ENCODE data around the gene AREG.

Gene AREG

GRCh38 chr4:74414149-74414809, 30.7 kb upstream of the AREG start:
- no peak overlapping the region for H3K4me3 ChIP-seq (ENCODE audit: low read depth, low read length)
- DNase-seq (ENCODE audit: low read depth) = no peak
- TF ChIP-seq MAX (IDR thresholded peaks at IDR 0.05; ENCODE audit: low read depth, low read length) = no peak
- TF ChIP-seq POLR2A (IDR thresholded peaks at IDR 0.05; ENCODE audit: extremely low read depth, insufficient read length) = no peak
- no peak for TF ChIP-seq CTCF (IDR thresholded peaks at IDR 0.05; ENCODE audit: low read depth, low read length)

GRCh38 chr4:74415602-74416300, 29.2 kb upstream of the AREG start:
- DNase-seq (ENCODE audit: low read depth) = no peak
- TF ChIP-seq CTCF (IDR thresholded peaks at IDR 0.05; ENCODE audit: low read depth, low read length) (no peak), POLR2A (IDR thresholded peaks at IDR 0.05; ENCODE audit: extremely low read depth, insufficient read length) (no peak), MAX (IDR thresholded peaks at IDR 0.05; ENCODE audit: low read depth, low read length) (no peak), MYC (IDR thresholded peaks at IDR 0.05; ENCODE audit: low read depth, low read length) (no peak)
- no peak overlapping the region for H3K4me3 ChIP-seq (ENCODE audit: low read depth, low read length)

GRCh38 chr4:74418063-74418670, 26.8 kb upstream of the AREG start:
- TF ChIP-seq MYC (IDR thresholded peaks at IDR 0.05; ENCODE audit: low read depth, low read length) = no peak
- no peak overlapping the region for H3K4me3 ChIP-seq (ENCODE audit: low read depth, low read length)
- no peak for DNase-seq (ENCODE audit: low read depth)

GRCh38 chr4:74420863-74421262, 24.1 kb upstream of the AREG start:
- no peak for DNase-seq (ENCODE audit: low read depth)
- no peak overlapping the region for H3K4me3 ChIP-seq (ENCODE audit: low read depth, low read length)
- TF ChIP-seq MAX (IDR thresholded peaks at IDR 0.05; ENCODE audit: low read depth, low read length) = no peak
- no peak for TF ChIP-seq MYC (IDR thresholded peaks at IDR 0.05; ENCODE audit: low read depth, low read length)
- TF ChIP-seq CTCF (IDR thresholded peaks at IDR 0.05; ENCODE audit: low read depth, low read length) = no peak

GRCh38 chr4:74423104-74423503, 21.8 kb upstream of the AREG start:
- TF ChIP-seq MAX (IDR thresholded peaks at IDR 0.05; ENCODE audit: low read depth, low read length) (no peak), MYC (IDR thresholded peaks at IDR 0.05; ENCODE audit: low read depth, low read length) (no peak), CTCF (IDR thresholded peaks at IDR 0.05; ENCODE audit: low read depth, low read length) (no peak), POLR2A (IDR thresholded peaks at IDR 0.05; ENCODE audit: extremely low read depth, insufficient read length) (no peak)
- DNase-seq (ENCODE audit: low read depth) = no peak
- no peak overlapping the region for H3K4me3 ChIP-seq (ENCODE audit: low read depth, low read length)

GRCh38 chr4:74424111-74424510, 20.8 kb upstream of the AREG start:
- DNase-seq (ENCODE audit: low read depth) = no peak
- H3K4me3 ChIP-seq (ENCODE audit: low read depth, low read length) = no peak overlapping the region
- TF ChIP-seq POLR2A (IDR thresholded peaks at IDR 0.05; ENCODE audit: extremely low read depth, insufficient read length) (no peak), MYC (IDR thresholded peaks at IDR 0.05; ENCODE audit: low read depth, low read length) (no peak), MAX (IDR thresholded peaks at IDR 0.05; ENCODE audit: low read depth, low read length) (no peak), CTCF (IDR thresholded peaks at IDR 0.05; ENCODE audit: low read depth, low read length) (no peak)

All from NB4 (cell line).